NCI-H1694 (cell line): Measurements from ENCODE around the gene IL24.

Source experiments
- DNase-seq: peaks from one replicate; lab custom pipeline; 2025; lab: John Stamatoyannopoulos, UW

Gene IL24

DNA sequence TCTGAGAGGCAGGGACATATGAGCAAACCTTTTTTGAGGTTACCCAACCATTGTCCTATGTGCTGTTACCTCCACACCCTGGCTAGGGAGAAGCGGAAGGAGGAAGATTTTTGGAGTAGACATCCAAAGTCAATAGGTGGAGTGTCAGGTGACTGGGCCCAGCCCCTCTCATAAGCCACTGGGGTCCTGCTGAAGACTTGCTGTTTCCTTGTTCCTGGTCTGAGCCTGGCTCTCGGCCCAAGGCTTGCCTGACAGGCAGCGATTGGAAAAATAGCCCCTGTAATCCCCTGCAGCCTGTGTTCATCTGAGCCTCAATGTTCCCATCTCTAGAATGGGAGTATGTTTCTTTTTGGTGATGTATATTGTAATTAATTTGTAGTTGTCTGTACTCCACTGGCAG lies 55.9 kb downstream of the IL24 start:
- no peak for DNase-seq

- no peak for DNase-seq
Measured at GRCh38 chr1:206953626-206954025, 56.4 kb downstream of the IL24 start.
